ENCODE results near the gene LSM5.

GRCh38 chr7:32461484-32461883, 28.7 kb downstream of the LSM5 start:
- TF ChIP-seq, protein P1, sequence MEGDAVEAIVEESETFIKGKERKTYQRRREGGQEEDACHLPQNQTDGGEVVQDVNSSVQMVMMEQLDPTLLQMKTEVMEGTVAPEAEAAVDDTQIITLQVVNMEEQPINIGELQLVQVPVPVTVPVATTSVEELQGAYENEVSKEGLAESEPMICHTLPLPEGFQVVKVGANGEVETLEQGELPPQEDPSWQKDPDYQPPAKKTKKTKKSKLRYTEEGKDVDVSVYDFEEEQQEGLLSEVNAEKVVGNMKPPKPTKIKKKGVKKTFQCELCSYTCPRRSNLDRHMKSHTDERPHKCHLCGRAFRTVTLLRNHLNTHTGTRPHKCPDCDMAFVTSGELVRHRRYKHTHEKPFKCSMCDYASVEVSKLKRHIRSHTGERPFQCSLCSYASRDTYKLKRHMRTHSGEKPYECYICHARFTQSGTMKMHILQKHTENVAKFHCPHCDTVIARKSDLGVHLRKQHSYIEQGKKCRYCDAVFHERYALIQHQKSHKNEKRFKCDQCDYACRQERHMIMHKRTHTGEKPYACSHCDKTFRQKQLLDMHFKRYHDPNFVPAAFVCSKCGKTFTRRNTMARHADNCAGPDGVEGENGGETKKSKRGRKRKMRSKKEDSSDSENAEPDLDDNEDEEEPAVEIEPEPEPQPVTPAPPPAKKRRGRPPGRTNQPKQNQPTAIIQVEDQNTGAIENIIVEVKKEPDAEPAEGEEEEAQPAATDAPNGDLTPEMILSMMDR (IDR thresholded peaks at IDR 0.05), result no peak
- TF ChIP-seq POLR2A (IDR thresholded peaks at IDR 0.05) (no peak), POLR2AphosphoS5 (IDR thresholded peaks at IDR 0.05) (no peak)

Data from breast epithelium (tissue), 3 donors.